T-helper 1 cell (primary cell): ENCODE measurements around the gene PROC.

Experiments used
- DNase-seq, 5 donors: peaks; one replicate each; pipeline ENCODE4 v3.0.0-alpha.2; 2012 to 2020
- total RNA-seq, 4 donors: gene quantifications; one replicate each; lab custom pipeline; 2026; lab: John Stamatoyannopoulos, UW

Gene PROC
- 0 to 0.54 (median 0.08) reads per million in 4 donors for total RNA-seq

DNA sequence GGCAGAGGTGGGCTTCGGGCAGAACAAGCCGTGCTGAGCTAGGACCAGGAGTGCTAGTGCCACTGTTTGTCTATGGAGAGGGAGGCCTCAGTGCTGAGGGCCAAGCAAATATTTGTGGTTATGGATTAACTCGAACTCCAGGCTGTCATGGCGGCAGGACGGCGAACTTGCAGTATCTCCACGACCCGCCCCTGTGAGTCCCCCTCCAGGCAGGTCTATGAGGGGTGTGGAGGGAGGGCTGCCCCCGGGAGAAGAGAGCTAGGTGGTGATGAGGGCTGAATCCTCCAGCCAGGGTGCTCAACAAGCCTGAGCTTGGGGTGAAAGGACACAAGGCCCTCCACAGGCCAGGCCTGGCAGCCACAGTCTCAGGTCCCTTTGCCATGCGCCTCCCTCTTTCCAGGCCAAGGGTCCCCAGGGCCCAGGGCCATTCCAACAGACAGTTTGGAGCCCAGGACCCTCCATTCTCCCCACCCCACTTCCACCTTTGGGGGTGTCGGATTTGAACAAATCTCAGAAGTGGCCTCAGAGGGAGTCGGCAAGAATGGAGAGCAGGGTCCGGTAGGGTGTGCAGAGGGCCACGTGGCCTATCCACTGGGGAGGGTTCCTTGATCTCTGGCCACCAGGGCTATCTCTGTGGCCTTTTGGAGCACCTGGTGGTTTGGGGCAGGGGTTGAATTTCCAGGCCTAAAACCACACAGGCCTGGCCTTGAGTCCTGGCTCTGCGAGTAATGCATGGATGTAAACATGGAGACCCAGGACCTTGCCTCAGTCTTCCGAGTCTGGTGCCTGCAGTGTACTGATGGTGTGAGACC lies at the start of gene PROC:
Gene PROC, plus strand, starts transcription at position 128 of the 812 bp plus-strand sequence. CDS start 1,516 bp downstream, outside the sequence.
- no peak for DNase-seq

GRCh38 chr2:127370010-127370409 lies 48.2 kb upstream of the PROC start:
- no peak for DNase-seq

DNA sequence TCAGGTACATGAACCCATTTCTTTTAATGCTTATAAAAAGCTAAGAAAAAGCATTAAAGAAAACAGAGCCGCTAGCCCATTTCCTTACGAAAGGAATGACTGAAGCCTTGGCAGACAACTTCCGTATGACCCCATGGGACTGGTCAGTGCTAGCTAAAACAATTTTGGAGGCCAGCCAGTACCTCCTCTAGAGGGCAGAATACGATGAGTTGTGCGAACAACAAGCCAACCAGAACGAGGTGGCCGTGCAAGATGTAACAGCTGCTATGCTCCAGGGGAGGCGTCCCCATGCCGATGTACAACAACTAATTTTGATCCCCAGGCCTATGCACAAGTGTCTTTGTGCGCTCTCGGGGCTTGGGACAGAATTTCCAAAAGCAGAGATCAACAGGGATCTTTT lies 47.2 kb upstream of the PROC start:
- DNase-seq, result no peak

DNA sequence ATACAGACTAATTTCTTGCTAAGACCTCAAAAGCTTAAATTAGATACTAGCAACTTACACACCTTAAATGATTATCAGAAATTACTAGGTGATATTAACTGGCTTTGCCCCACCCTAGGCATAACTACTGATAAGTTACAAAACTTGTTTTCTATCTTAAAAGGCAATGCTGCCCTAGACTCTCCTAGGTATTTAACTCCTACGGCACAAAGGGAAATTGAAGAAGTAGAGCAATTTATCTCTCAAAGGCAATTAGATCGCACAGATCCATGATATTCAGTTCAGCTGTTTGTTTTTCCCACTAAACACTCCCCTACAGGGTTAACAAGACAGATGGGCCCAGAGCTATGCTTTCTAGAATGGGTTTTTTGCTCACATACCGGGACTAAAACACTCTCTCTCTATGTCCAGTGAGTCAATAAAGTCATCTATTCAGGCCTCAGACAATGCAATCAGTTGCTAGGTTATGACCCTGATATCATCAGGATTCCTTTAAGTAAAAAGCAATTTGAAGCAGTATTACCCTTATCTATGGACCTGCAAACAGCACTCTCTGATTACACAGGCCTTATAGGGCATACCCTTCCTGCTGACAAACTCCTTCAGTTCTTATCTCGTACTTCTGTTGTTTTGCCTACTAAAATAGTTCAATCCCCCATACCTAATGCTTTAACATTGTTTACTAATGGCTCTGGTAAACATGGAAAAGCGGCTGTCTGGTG lies 44.7 kb upstream of the PROC start:
- no peak for DNase-seq

DNA sequence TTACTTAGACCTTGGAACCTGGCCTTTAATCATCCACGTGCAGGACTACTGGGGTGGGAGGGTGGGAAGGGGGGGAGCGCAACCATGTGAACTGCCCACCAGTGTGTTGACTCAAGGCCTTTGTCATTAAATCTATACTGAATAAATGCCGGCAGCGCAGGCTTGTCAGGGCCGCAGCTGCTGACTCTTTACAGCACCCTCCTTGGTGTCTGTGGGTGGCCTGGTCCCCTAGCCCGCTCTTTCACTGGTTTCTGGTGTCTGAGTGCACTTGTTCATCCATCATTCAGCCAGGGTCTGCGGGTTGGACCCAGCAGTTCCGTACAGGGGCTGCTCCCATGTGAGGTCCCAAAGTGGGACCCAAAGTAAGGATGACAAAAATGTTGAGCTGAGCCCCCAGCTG lies 42.0 kb upstream of the PROC start:
- no peak for DNase-seq

DNA sequence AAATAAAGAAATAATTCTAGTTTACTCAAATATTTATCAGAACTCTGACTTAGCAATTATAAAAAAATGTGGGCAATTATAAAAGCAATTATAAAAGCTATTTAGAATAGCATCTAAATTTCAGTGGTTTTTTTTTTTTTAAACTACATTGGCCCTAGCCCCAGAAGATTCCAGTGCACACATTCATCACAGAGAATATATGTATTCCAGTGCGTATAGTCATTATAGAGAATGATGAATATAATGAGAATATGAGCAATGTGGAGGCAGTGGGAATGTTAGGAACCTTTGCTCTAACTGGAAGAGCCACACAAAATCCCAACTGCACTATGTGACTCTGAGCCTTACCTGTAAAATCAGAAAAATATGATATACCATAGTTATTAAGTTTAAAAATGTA lies 41.0 kb upstream of the PROC start:
- DNase-seq, result no peak

DNA sequence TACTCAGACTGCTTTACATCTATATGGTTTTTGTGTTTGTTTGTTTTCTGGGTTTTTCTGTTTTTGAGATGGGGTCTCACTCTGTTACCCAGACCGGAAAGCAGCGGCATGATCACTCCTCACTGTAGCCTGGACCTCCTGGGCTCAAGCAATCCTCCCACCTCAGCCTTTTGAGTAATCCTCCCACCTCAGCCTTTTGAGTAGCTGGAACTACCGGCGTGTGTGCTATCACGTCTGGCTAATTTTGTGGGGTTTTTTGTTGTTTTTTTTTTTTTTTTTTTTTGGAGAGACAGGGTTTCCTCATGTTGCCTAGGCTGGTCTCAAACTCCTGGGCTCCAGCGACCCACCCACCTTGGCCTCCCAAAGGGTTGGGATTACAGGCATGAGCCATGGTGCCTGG lies 39.5 kb upstream of the PROC start:
- DNase-seq, result no peak

GRCh38 chr2:127379712-127380355 lies 38.4 kb upstream of the PROC start:
- DNase-seq, result no peak

DNA sequence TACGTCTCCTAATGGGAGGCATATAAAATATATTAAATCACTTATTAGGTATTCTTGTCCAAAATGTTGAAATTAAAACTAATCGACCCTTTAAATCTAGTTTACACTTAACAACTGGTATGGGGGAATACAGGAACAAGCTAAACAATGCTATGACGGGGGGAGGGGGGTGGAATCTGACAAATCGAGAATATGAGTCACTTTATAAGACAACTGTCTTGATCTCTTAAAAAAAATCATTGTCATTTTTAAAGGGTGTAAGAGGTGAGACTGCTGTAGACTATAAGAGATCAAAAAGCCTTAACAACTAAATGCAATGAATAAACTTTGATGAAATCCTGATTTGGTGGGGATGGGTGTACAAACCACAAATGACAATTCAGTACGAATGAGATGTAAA lies 36.5 kb upstream of the PROC start:
- no peak for DNase-seq

DNA sequence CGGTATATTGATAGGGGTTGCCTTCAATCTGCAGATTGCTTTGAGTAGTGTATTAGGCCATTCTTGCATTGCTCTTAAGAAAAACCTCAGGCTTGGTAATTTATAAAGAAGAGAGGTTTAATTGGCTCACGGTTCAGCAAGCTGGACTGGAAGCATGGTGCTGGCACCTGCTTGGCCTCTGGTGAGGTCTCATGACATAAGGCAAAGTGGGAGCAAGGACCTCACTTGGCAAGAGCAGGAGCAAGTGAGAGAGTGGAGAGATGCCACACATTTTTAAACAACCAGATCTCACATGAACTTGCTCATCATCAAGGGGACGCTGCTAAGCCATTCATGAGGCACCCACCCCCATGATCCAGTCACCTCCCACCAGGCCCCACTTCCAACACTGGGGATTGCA lies 35.4 kb upstream of the PROC start:
- DNase-seq, result no peak

- no peak for DNase-seq
Measured at GRCh38 chr2:127384529-127384928, 33.7 kb upstream of the PROC start.

- no peak for DNase-seq
Measured at GRCh38 chr2:127386246-127386645, 32.0 kb upstream of the PROC start.

DNA sequence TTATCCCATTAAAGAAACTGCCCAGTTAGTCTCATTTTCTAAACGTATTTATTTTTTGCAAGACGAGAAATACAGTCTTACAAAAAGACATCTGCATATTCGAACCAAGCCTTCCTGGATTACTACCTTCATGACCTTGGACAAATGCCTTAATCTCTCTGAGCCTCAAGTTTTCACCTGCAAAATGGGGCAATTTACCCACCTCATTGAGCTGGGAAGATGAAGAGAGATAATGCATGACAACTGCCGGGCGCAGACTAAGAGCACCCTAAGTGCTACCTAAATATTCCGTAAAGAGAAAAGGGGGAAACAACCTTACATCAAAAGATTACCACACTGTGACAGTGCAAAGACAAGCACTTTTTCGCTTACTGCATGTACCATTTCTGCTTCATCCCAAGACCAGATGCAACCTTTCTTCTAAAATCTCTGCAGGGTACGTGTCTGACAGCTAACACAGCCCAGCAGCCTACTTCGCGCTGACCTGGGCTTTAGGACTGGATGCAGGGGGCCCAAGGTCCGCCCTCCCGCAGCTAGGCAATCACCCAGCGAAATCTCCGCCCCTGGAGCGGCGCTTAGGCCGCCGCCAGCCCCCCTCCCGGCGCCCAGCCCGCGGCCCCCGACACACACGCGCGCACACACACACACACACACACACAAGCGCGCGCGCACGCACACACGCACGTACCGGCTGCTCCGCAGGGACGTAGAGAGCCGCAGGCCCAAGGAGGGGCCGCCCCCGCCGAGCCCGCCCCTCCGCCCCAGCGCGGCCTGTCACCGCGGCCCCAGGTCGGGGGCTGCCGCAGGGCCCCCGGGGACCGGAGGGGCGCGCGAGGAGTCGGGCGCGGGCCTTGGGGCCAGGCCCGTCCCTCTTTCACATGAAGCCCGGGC lies 31.2 kb upstream of the PROC start:
- DNase-seq, result peak; percentile 60 to 90 (median 70)

- DNase-seq, result peak; percentile 91 to 99 (median 94)
Measured at GRCh38 chr2:127387655-127388422, 30.4 kb upstream of the PROC start, which contains the start of gene MAP3K2. Gene MAP3K2, minus strand, starts transcription at chr2:127387975. Its CDS starts 44,846 bp downstream, at chr2:127343129.

- DNase-seq, result peak in 1 of 5 donors; percentile 66
Measured at GRCh38 chr2:127388423-127389164, 29.6 kb upstream of the PROC start.

- peak in 1 of 5 donors; percentile 52 for DNase-seq
Measured at GRCh38 chr2:127389778-127390435, 28.3 kb upstream of the PROC start.

- no peak for DNase-seq
Measured at GRCh38 chr2:127392133-127392827, 25.9 kb upstream of the PROC start.

- DNase-seq, result no peak
Measured at GRCh38 chr2:127392828-127393578, 25.2 kb upstream of the PROC start.

- DNase-seq, result no peak
Measured at GRCh38 chr2:127394492-127394891, 23.7 kb upstream of the PROC start.
